Neural cell (in vitro differentiated cells): Measurements from ENCODE around the gene NTRK2. TPM values are rescaled to one million over a fixed set of nuclear protein-coding genes. Genes with fewer than 3 reads are reported as not detected.

Experiments used
- H2AFZ ChIP-seq: fragments of 200-600, 300-800 bp; sonication (generic), shearing (Covaris generic); 2 replicates; pipeline ENCODE4 v1.6.0; 2014; ENCODE audit warnings: low read depth, mild to moderate bottlenecking, antibody characterized with exemption, low read length, moderate library complexity
- H3F3A ChIP-seq: fragments of 200-600 bp; shearing (Covaris generic); 2 replicates; pipeline ENCODE4 v1.6.1; 2016; ENCODE audit warnings: mild to moderate bottlenecking, moderate library complexity, mixed read lengths, antibody characterized with exemption, low read length; ENCODE audit not compliant: insufficient read depth, poor library complexity, severe bottlenecking
- H3K27ac ChIP-seq: fragments of 200-600, 300-800 bp; sonication (generic), shearing (Covaris generic); 2 replicates; pipeline ENCODE4 v1.5.1; 2014; ENCODE audit warnings: mild to moderate bottlenecking, low read length, moderate library complexity
- H3K27me3 ChIP-seq: fragments of 300-800, 200-600 bp; sonication (generic), shearing (Covaris generic); 2 replicates; pipeline ENCODE4 v1.6.0; 2014; ENCODE audit warnings: mild to moderate bottlenecking, low read depth, low read length, moderate library complexity; ENCODE audit not compliant: insufficient read depth
- H3K36me3 ChIP-seq: fragments of 300-800, 200-600 bp; sonication (generic), shearing (Covaris generic); 2 replicates; pipeline ENCODE4 v1.5.1; 2014; ENCODE audit warnings: mild to moderate bottlenecking, antibody characterized with exemption, low read length, moderate library complexity; ENCODE audit not compliant: insufficient read depth
- H3K4me2 ChIP-seq: fragments of 300-800, 200-600 bp; sonication (generic), shearing (Covaris generic); 2 replicates; pipeline ENCODE4 v1.6.0; 2014; ENCODE audit warnings: mild to moderate bottlenecking, low read length
- H3K4me3 ChIP-seq: fragments of 300-800, 200-600 bp; sonication (generic), shearing (Covaris generic); 2 replicates; pipeline ENCODE4 v1.5.1; 2014; ENCODE audit warnings: mild to moderate bottlenecking, low read length, moderate library complexity
- H3K79me2 ChIP-seq: fragments of 200-600 bp; shearing (Covaris generic); replicated peaks from 2 replicates; pipeline ENCODE4 v1.6.0; 2014; ENCODE audit warnings: mild to moderate bottlenecking, low read length, moderate library complexity; ENCODE audit not compliant: insufficient read depth
- H3K9ac ChIP-seq: fragments of 300-800, 200-600 bp; sonication (generic), shearing (Covaris generic); 2 replicates; pipeline ENCODE4 v1.6.1; 2016; ENCODE audit warnings: mild to moderate bottlenecking, low read length, mixed read lengths
- H3K9me2 ChIP-seq: fragments of 200-600 bp; shearing (Covaris generic); 2 replicates; pipeline ENCODE4 v1.6.1; 2016; ENCODE audit warnings: mild to moderate bottlenecking, low read length, mixed read lengths; ENCODE audit not compliant: insufficient read depth
- H3K9me3 ChIP-seq: fragments of 200-600, 300-800 bp; sonication (generic), shearing (Covaris generic); 2 replicates; pipeline ENCODE4 v1.6.1; 2016; ENCODE audit warnings: mild to moderate bottlenecking, mixed run types, low read length, moderate library complexity, mixed read lengths
- H4K20me1 ChIP-seq: fragments of 200-600 bp; shearing (Covaris generic); 2 replicates; pipeline ENCODE4 v1.6.1; 2016; ENCODE audit warnings: mild to moderate bottlenecking, mixed run types; ENCODE audit not compliant: insufficient read depth
- CTCF ChIP-seq: fragments of 450-650 bp; IDR thresholded peaks from 2 replicates; pipeline ENCODE4 v1.5.1; 2014; ENCODE audit warnings: antibody characterized with exemption, mild to moderate bottlenecking, moderate library complexity; ENCODE audit not compliant: poor library complexity, severe bottlenecking
- EP300 ChIP-seq: fragments of 450-650 bp; conservative IDR thresholded peaks from 2 replicates; pipeline ENCODE4 v1.6.1; 2014; ENCODE audit warnings: antibody characterized with exemption, mild to moderate bottlenecking, moderate library complexity; ENCODE audit not compliant: poor library complexity, severe bottlenecking
- EZH2 ChIP-seq: fragments of 200-600, 300-800 bp; shearing (Covaris generic), sonication (generic); IDR thresholded peaks from 2 replicates; pipeline ENCODE4 v1.6.1; 2014; ENCODE audit warnings: antibody characterized with exemption, low read length, borderline replicate concordance, mild to moderate bottlenecking; ENCODE audit not compliant: insufficient read depth, poor library complexity, severe bottlenecking
- MXI1 ChIP-seq: fragments of 450-650 bp; conservative IDR thresholded peaks from 2 replicates; pipeline ENCODE4 v1.6.1; 2014; ENCODE audit warnings: antibody characterized with exemption, mild to moderate bottlenecking; ENCODE audit not compliant: poor library complexity, severe bottlenecking
- POLR2AphosphoS5 ChIP-seq: IDR thresholded peaks from 2 replicates; pipeline ENCODE4 v1.6.1; 2012
- RAD21 ChIP-seq: fragments of 450-650 bp; conservative IDR thresholded peaks from 2 replicates; pipeline ENCODE4 v1.6.1; 2014; ENCODE audit warnings: antibody characterized with exemption, mild to moderate bottlenecking, moderate library complexity
- REST ChIP-seq: IDR thresholded peaks from 2 replicates; pipeline ENCODE4 v1.6.1; 2012; ENCODE audit warnings: borderline replicate concordance
- SMC3 ChIP-seq: fragments of 450-650 bp; conservative IDR thresholded peaks from 2 replicates; pipeline ENCODE4 v1.6.1; 2014; ENCODE audit warnings: antibody characterized with exemption, mild to moderate bottlenecking, moderate library complexity; ENCODE audit not compliant: poor library complexity
- TAF1 ChIP-seq: IDR thresholded peaks from 2 replicates; pipeline ENCODE4 v1.6.1; 2012; ENCODE audit warnings: low read depth
- polyA plus RNA-seq: library from polyadenylated mRNA; depleted of rRNA; stranded (reverse); fragments of >200 nt; gene quantifications from 2 replicates; pipeline ENCODE4 v1.2.3, GENCODE V29; 2014

NTRK2 gene
- polyA plus RNA-seq, 1 donor from 2014 or later = 14.2 TPM

- Histone ChIP-seq H4K20me1 (no peaks in the 10 kb centered on the region), H3K9me2 (no peaks in the 10 kb centered on the region), H3K27me3 (no peaks in the 10 kb centered on the region), H3F3A (no peaks in the 10 kb centered on the region), H3K4me3 (no peak overlapping the region), H3K9ac (no peak overlapping the region), H3K4me2 (no peak overlapping the region), H3K27ac (no peak overlapping the region), H3K9me3 (no peaks in the 10 kb centered on the region), H2AFZ (no peak overlapping the region), H3K36me3 (no peaks in the 10 kb centered on the region), H3K79me2 (no peaks in the 10 kb centered on the region)
- no peak for TF ChIP-seq SMC3
- no peak for TF ChIP-seq CTCF
- no peak for TF ChIP-seq REST
- no peak for TF ChIP-seq MXI1
- no peak for TF ChIP-seq TAF1
- TF ChIP-seq POLR2AphosphoS5 = no peak
- no peak for TF ChIP-seq EP300
These were observed 368.5 kb downstream of the NTRK2 start for GRCh38 chr9:85038061-85038460.

GRCh38 chr9:85038824-85039608 lies 369.5 kb downstream of the NTRK2 start:
- H3F3A ChIP-seq = no peaks in the 10 kb centered on the region
- no peaks in the 10 kb centered on the region for H3K9me3 ChIP-seq
- no peaks in the 10 kb centered on the region for H3K27me3 ChIP-seq
- H2AFZ ChIP-seq = no peak overlapping the region
- no peaks in the 10 kb centered on the region for H3K36me3 ChIP-seq
- TF ChIP-seq TAF1 (no peak), RAD21 (no peak), REST (no peak), SMC3 (no peak), POLR2AphosphoS5 (no peak), MXI1 (no peak), EZH2 (no peak), CTCF (no peak), EP300 (no peak)
- H3K79me2 ChIP-seq = no peaks in the 10 kb centered on the region
- H3K27ac ChIP-seq = no peak overlapping the region
- no peaks in the 10 kb centered on the region for H4K20me1 ChIP-seq
- no peaks in the 10 kb centered on the region for H3K9me2 ChIP-seq
- H3K4me3 ChIP-seq = no peak overlapping the region
- H3K9ac ChIP-seq = no peak overlapping the region
- H3K4me2 ChIP-seq = no peak overlapping the region
